Activated CD8-positive, alpha-beta memory T cell treated with anti-CD3 and anti-CD28 coated beads for 36 hours (primary cell): Measurements from ENCODE around the gene AGL. TPM values are rescaled to one million over a fixed set of nuclear protein-coding genes. Genes with fewer than 3 reads are reported as not detected.
"Not testable (repeated sequence)": the region's sequence is repeated elsewhere in the genome, so short reads cannot be mapped to it uniquely, and the experiment has no call there.

Experiments
- CTCF ChIA-PET: fragments of 350-600 bp; sonication (Branson Sonifier 250); formaldehyde crosslinking; loops from one replicate; lab custom pipeline; 2021; ENCODE audit warnings: antibody characterized with exemption; lab: Charles Lee
- POLR2A ChIA-PET: fragments of 350-600 bp; sonication (Branson Sonifier 250); formaldehyde crosslinking; loops from one replicate; lab custom pipeline; 2021; ENCODE audit warnings: antibody characterized with exemption; lab: Charles Lee
- total RNA-seq, 2 experiments: library from RNA; stranded (reverse); gene quantifications; one replicate each; pipeline ENCODE4 v1.2.3, GENCODE V29; 2021

Gene AGL
- total RNA-seq, 2 experiments from 2014 or later, result 17.7 to 18.7 TPM

DNA sequence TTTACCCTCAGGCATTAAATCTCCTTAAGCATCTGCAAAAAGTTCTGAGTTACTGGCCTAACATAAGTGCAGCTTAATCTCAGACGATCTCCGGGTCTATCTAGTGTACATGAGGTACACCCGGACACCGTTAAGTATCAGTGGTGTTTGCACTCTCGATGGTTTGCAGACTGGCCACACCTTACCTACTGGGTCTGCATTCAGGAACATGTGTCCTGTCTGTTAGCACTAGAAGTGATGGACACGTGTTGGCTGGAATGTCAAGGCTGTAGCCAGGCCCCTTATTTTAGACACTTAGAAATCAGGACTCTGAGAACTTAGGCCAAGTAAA, 783 bp upstream of the AGL start:
- ChIA-PET POLR2A (interaction anchor here (1.0 to 2.0 kb wide), 2 partner anchors 121 to 189 kb away, joined by 3 to 6 read pairs; partner anchors contain the start of gene SLC35A3), CTCF (no interaction called here)

DNA sequence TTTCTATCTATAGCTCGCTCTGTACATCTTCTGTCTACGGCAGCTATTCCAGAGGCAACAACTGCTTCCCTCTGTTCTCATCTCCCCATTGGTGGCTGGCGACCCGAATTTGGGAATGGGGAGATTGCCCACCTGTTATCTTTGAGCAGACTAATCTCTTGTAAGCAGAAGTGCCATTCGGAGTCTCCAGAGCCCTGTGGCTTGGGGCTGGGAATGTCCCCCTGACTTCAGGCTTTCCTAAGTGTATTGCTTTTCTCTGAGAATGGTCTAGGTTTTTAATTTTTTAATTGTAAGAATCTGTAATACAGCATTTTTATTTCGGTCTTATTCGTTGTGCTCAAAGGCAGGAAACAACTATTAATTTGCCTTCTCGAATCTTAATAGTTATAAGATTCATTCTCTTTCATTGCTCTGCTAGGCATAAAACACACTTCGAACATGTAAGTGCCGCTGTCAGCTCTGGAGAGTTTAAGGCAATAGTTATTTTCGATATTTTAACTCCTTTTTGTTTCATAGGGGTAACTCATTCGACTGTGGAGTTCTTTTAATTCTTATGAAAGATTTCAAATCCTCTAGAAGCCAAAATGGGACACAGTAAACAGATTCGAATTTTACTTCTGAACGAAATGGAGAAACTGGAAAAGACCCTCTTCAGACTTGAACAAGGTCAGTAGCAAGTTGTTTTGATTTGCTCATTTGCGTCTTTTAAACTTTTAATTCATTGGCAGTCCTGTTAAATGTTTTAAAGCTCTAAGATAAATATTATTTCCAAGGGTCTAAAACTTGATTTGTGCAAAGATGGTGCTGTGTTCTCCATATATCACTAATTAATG, 514 bp downstream of the AGL start:
- CTCF ChIA-PET, result no interaction called here
- POLR2A ChIA-PET, result interaction anchor here (0.5 to 2.0 kb wide), 4 partner anchors 66 to 503 kb away, joined by 3 to 11 read pairs (median 4); partner anchors contain the start of gene SLC35A3

DNA sequence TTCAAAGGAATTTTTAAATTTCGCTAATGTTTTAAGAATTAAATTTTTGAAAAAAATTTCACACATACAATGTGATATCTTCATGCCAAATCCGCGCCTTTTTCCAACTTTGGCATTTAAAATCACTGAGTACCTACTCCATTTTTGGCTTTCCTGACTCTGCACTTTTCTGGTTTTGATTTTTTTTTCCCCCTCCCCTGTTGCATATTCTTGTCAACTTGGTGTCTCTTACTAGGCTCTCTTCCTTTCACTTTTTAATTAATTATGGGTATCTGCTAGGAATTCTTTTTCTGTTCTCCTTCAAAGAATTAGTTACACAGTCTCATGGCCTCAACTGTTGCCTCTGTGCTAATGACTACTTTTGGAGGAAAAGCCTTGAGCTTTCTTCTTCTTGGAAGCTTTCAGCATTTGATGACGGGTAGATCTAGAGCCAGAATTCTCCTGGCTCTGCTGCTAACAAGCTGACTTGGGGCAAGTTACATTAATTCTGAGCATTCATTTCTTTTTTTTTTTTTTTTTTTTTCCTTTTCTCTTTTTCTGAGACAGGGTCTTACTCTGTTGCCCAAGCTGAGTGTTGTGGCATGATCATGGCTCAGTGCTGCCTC, 1.8 kb downstream of the AGL start:
- ChIA-PET CTCF (interaction anchor here (0.6 to 0.7 kb wide), 2 partner anchors 880 to 1996 kb away, joined by 3 to 4 read pairs; no protein-coding TSS in a partner anchor), POLR2A (no interaction called here)

DNA sequence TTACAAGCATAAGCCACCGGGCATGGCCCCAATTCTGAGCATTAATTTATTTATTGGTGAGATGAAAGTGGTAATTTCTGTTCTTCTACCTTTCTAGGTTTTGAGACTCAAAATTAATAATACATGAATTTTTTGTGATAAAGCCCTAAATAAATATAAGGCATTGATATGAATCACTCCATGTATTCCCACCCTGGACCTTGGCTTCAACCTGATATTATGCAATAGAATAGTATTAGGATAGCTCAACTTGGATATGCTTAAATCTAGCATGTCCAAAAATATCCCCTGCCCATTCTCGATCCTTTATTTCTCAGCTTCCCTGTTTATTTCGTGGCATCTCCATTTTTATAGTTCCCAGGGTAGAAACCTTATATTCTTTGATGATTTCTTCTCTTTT, 2.5 kb downstream of the AGL start:
- ChIA-PET POLR2A (no interaction called here), CTCF (no interaction called here)

DNA sequence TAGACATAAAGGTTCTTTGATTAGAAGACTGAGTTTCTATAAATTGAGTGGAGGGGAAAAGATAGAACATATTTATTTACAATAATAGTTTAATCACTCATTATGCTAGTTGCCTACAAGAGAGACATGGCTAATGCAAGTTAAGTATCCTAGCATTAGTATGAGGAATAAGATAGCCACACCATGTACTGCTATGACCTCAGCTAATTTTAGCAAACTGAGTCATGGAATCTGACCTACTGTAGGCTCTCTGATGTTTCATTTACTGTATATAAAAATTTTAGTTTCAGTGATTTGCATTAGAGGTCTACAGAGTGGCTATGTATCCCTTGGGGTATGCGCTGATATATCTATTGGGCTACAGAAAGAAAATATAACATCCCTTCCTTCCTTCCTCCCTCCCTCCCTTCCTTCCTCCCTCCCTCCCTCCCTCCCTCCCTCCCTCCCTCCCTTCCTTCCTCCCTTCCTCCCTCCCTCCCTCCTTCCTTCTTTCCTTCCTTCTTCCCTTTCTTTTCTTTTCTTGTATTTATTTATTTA, 5.8 kb downstream of the AGL start:
- CTCF ChIA-PET, result no interaction called here
- POLR2A ChIA-PET, result no interaction called here

DNA sequence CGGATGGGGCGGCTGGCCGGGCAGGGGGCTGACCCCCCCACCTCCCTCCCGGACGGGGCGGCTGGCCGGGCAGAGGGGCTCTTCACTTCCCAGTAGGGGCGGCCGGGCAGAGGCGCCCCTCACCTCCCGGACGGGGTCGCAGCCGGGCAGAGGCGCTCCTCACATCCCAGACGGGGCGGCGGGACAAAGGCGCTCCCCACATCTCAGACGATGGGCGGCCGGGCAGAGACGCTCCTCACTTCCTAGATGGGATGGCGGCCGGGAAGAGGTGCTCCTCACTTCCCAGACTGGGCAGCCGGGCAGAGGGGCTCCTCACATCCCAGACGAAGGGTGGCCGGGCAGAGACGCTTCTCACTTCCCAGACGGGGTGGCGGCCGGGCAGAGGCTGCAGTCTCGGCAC, 6.9 kb downstream of the AGL start:
- POLR2A ChIA-PET, CTCF ChIA-PET: not testable (repeated sequence)

DNA sequence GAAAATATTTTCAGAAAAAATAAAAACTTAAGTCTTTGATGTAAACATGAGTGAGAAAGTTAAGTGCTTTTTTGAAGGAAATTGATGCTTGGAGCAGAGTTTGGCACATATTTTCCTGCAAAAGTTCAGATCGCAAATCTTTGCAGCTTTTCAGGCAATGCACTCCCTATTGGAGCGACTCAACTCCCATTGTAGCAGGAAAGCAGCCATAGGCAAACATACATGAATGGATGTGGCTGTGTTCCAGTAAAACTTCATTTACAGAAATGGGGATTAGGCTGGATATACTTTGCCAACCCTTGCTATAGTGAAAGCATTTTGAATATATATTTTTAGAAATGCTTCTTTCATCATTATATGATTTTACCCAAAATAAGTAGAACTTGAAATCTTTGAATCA, 8.1 kb downstream of the AGL start:
- POLR2A ChIA-PET, result no interaction called here
- CTCF ChIA-PET, result no interaction called here

DNA sequence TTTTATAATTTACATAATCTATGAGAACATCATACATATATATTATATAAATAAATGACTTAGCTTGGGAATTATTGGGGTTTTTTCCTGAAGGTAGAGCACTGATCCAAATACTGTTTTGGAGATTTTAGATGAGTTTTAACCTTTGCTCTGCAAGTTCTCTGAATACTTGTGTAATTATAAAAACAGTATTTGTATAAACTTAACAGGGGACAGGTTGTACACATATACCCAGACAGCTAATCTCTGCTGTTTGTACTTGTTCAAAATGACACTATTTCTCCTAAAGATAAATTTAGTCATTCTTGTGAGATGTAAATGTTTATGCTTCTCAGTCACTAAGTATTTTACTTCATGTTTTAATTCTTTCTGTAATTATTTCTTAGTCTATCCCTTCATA, 8.7 kb downstream of the AGL start:
- ChIA-PET CTCF (no interaction called here), POLR2A (no interaction called here)

DNA sequence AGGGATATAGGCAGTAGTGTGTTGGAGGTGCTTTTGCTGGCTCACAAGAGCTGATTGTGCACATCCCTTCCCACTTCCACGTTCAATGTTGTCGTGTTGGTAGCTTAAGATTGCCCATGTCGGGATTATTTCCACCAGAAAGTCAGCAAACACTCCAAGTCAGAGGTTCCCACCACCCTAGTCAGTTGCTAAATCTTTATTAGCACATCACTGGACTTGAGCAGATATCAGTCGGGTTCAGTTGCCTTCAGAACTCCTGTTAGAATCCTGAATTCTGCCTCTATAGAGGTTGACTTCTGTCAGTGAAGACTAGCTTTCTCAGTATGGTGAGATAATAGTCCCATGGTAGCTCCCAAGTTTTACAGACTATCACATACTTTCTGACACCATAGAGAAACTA, 10.5 kb downstream of the AGL start:
- POLR2A ChIA-PET, result no interaction called here
- CTCF ChIA-PET, result no interaction called here

DNA sequence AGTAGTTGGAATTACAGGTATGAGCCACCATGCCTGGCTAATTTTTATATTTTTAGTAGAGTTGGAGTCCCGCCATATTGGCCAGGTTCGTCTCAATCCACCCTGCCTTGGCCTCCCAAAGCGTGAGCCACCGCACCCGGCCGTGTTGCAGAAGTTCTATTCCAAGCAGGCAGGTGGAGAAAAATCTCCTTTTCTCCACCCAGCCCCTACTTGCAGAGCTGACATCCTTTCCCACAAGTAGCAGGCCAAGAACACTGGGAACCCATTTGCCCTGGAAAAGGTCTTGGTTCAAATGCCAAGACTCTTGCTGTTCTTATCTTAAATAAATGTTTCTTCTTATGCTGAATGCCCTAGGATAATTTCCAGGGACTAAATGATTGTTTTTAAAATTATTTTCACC, 17.5 kb downstream of the AGL start:
- ChIA-PET CTCF (no interaction called here), POLR2A (no interaction called here)

DNA sequence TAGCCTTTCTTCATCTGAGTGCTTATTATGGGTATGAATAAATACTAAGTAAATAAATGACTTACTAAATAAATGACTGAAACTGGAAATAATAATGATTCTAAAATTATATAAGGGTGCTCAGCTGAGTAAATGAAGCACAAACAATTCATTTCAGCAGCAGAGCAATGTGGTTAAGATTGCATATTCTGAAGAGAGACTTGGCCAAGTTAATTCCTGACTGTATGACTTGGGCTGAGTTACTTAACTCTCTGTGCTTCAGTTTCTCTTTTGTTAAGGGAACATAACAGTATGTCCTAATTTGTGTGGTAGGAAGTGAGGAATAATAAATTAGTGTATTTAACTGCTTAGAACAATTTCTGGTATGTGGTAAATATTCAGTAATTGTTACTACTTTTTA, 19.1 kb downstream of the AGL start:
- CTCF ChIA-PET, result interaction anchor here (0.7 kb wide), 1 partner anchor 36 kb away, joined by 3 read pairs; no protein-coding TSS in a partner anchor
- POLR2A ChIA-PET, result no interaction called here

DNA sequence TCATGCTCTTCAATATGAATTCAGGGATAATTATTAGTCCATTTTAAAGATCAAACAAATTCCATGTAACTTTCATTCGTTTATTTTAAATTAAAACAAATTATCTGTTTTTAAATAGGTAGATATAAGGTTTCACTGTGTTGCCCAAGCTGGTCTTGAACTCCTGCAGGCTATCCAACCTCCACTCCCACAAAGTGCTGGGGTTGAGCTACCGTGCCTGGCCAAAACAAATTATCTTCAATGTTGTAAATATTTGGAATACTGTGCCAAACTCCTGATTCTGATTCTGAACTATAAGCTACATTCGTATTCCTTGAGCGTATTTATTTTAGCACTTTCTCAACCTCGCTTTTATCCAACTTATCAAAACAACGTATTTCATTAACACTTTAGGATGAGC, 19.6 kb downstream of the AGL start:
- CTCF ChIA-PET, result no interaction called here

DNA sequence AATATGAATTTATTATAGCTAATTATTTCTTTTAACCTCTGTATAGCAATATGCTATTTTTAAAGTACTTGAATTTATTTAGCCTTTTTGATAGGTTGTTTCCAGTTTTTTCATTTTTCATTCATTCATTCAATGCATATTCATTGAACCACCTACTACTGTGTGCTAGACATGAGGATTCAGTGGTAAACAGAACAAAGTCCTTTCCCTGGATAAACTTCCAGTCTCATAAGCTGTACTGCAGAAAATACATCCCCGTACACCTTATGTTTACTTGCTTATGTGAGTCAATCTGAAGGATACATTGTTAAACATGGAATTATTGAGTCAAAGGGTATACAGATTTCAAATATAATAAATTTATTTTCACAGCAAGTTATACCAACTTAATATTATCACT, 21.9 kb downstream of the AGL start:
- CTCF ChIA-PET, result no interaction called here
- POLR2A ChIA-PET, result interaction anchor here (0.5 kb wide), 1 partner anchor 1449 kb away, joined by 3 read pairs; no protein-coding TSS in a partner anchor

More for the DNA sequence above, 19.6 kb downstream of the AGL start:
- POLR2A ChIA-PET, result no interaction called here

DNA sequence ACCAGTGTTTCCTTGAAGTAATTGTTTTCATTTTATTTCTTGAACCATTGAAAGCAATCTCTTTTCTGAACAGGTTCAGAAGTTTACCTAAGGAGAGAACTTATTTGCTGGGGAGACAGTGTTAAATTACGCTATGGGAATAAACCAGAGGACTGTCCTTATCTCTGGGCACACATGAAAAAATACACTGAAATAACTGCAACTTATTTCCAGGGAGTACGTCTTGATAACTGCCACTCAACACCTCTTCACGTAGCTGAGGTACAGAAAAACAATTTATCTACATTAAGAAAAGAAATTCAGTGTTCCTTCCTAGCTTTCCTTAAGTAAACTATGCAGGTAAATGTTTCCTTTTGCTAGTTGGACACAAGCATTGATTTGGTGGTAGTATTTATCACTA, 27.4 kb downstream of the AGL start:
- CTCF ChIA-PET, result no interaction called here
- POLR2A ChIA-PET, result no interaction called here

DNA sequence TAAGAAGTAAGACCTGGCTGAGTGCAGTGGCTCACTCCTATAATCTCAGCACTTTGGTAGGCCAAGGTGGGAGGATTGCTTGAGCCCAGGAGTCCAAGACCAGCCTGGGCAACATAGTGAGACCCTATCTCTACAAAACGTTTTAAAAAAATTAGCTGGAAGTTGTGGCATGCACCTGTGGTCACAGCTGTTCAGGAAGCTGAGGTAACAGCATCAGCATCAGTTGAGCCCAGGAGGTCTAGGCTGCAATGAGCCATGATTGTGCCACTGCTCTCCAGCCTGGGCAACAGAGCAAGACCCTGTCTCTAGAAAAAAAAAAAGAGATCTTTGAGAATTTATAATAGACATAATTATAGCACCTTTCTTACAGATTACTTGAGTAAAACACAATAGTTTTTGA, 36.0 kb downstream of the AGL start:
- CTCF ChIA-PET, result no interaction called here
- POLR2A ChIA-PET, result no interaction called here

DNA sequence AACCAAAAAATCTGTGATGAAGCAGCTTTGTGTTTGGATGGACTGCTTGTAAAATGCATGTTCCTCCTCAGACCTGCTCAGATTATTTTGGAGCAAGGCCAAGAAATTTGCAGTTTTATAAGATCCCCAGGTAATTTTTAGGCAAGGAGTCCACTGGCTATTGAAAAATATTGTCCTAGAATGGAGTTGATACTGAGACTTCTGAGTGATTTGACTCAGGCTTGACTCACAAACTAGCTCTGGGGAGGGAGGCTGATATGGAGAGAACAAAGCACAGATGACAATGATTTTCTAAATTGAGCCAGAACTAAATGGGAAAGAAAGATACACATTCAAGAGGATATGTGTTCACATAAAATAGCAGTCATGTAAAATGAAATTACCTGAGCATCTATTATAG, 36.7 kb downstream of the AGL start:
- CTCF ChIA-PET, result no interaction called here

DNA sequence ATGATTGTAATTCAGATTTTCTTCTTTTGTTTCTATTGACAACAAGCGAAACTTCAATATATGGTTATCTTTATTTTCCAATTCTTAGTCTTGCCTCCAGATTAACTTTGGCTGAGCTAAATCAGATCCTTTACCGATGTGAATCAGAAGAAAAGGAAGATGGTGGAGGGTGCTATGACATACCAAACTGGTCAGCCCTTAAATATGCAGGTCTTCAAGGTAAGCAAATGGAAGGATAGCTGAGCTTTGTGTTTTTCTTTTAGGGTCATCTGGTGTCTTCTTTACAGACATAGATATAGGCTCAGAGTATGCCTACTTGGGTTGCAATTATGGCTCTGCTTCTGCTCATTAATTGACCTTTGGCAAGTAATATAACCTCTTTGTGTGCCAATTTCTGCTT, 37.7 kb downstream of the AGL start:
- ChIA-PET POLR2A (no interaction called here), CTCF (no interaction called here)

More for the DNA sequence above, 36.7 kb downstream of the AGL start:
- POLR2A ChIA-PET, result no interaction called here

DNA sequence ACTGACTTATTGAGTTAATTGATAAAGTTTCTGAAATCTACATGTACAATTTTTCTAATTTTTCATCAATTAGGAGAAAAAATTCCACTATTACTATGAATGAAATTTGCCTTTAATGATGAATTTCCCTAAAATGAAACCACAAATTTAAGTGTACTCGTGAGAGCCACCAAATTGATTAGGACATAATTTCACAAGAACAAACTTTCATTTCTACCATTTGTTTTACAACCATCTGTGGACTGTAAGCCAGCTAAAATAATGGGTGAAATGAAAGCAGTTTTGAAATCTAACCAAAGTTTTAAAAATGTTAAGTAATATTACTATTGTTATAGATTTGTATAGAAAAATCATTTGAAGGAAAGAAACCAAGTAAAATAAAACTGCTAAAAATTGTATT, 41.8 kb downstream of the AGL start:
- ChIA-PET CTCF (no interaction called here), POLR2A (no interaction called here)

DNA sequence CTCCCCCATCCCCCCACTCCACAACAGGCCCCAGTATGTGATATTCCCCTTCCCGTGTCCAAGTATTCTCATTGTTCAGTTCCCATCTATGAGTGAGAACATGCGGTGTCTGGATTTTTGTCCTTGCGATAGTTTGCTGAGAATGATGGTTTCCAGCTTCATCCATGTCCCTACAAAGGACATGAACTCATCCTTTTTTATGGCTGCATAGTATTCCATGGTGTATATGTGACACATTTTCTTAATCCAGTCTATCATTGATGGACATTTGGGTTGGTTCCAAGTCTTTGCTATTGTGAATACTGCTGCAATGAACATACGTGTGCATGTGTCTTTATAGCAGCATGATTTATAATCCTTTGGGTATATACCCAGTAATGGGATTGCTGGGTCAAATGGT, 53.1 kb downstream of the AGL start:
- CTCF ChIA-PET, POLR2A ChIA-PET: not testable (repeated sequence)

DNA sequence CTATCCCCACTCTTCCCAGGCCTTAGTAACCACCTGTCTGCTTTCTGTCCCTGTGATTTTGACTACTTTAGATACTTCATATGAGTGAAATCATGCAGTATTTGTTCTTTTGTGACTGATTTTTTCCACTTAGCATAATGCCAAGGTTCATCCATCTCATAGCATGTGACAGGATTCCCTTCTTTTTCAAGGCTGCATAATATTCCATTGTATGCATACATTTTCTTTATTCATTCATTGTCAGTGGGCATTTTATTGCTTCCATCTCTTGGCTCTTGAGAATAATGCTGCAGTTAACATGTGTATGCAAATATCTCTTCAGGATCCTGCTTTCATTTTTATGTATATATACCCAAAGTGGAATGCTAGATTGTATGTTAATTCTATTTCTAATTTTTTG, 56.4 kb downstream of the AGL start:
- ChIA-PET CTCF (no interaction called here), POLR2A (no interaction called here)

DNA sequence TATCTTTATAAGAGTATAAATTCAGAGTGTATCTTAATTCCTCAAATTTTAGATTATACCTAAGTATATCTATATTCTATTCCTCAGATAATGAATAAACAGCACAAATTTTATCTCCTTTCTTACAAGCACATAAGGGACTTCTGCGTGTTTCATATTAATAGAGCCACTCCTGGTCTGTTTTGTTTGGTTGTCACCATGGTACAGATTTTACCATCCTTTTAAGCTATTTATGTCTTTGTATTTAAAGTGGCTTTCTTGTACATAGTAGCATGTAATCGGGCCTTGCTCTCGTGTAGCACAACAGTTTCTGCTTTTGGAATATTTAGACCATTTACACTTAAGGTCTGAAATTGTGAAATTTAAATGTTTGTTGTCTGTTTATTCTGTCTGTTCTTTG, 67.1 kb downstream of the AGL start:
- ChIA-PET CTCF (no interaction called here), POLR2A (no interaction called here)
